ENCODE measurements around the gene C19orf12. TPM values are rescaled to one million over a fixed set of nuclear protein-coding genes. Genes with fewer than 3 reads are reported as not detected.

C19orf12 gene
- total RNA-seq, 1 experiment from 2014 or later: 10.0 TPM

GRCh38 chr19:29727906-29728305 lies 12.8 kb upstream of the C19orf12 start (continued):
- TF ChIP-seq ATF3 (IDR thresholded peaks at IDR 0.05) (no peak), SIN3A (IDR thresholded peaks at IDR 0.05; ENCODE audit: low read depth) (no peak), ZNF274 (IDR thresholded peaks at IDR 0.05; ENCODE audit: low read depth, low read length) (no peak), YY1 (IDR thresholded peaks at IDR 0.05; ENCODE audit: extremely low read depth, insufficient replicate concordance, low read depth, low read length) (no peak), SRF (IDR thresholded peaks at IDR 0.05; ENCODE audit: low read depth) (no peak), ELF1 (IDR thresholded peaks at IDR 0.05; ENCODE audit: borderline replicate concordance, low read depth) (no peak)

- no peak overlapping the region for H3K4me2 ChIP-seq (ENCODE audit: low read length)
- no peak overlapping the region for H2AFZ ChIP-seq (ENCODE audit: low read depth, low read length, poor library complexity, severe bottlenecking)
- no peaks in the 10 kb centered on the region for H3K36me3 ChIP-seq (ENCODE audit: control insufficient read depth in 1 of 2, insufficient read depth in 2 of 2, low read length in 2 of 2)
- intact Hi-C loops (cut with micrococcal nuclease): no loop called here
- CTCF ChIA-PET: interaction anchor here (1.9 kb wide), 1 partner anchor 8 kb away, joined by 10 read pairs; no protein-coding TSS in a partner anchor
- POLR2A ChIA-PET: no interaction called here
- H3K9me2 ChIP-seq (ENCODE audit: insufficient read depth): no peaks in the 10 kb centered on the region
- no peaks in the 10 kb centered on the region for H4K20me1 ChIP-seq (ENCODE audit: insufficient read depth)
- DNase-seq (ENCODE audit: low read depth, low spot score): no peak
- no peak for ATAC-seq
- H3K9ac ChIP-seq (ENCODE audit: low read length): no peak overlapping the region
- TF ChIP-seq EZH2phosphoT487 (IDR thresholded peaks at IDR 0.05; ENCODE audit: borderline replicate concordance): no peak
- no peak for TF ChIP-seq POLR2AphosphoS5 (IDR thresholded peaks at IDR 0.05; ENCODE audit: low read depth, low read length)
- RAD21 ChIA-PET (ENCODE audit: low non-redundant PET in 1 of 2, low total read pairs in 2 of 2, uncharacterized antibody in 2 of 2, unreplicated experiment in 2 of 2): no interaction called here
- H3K79me2 ChIP-seq (ENCODE audit: insufficient read depth, low read length): no peaks in the 10 kb centered on the region
- no peaks in the 10 kb centered on the region for H3K4me1 ChIP-seq (ENCODE audit: control insufficient read depth in 1 of 2, insufficient read depth in 2 of 2, low read length in 2 of 2)
- H3K9me3 ChIP-seq (ENCODE audit: control insufficient read depth in 1 of 2, insufficient read depth in 1 of 2, low read depth in 1 of 2, low read length in 2 of 2): no peaks in the 10 kb centered on the region
- H3K4me3 ChIP-seq (replicated peaks in 1 of 2; ENCODE audit: low read depth in 1 of 2, low read length in 2 of 2): no peak overlapping the region
- no peaks in the 10 kb centered on the region for H3K27me3 ChIP-seq (ENCODE audit: insufficient read depth, low read length)
- H3K27ac ChIP-seq (ENCODE audit: low read depth, low read length): no peak overlapping the region
- no TSS peak for BruUV-seq (replicated peaks)
These were observed 9.7 kb upstream of the C19orf12 start for GRCh38 chr19:29724746-29725145.

- ChIA-PET RAD21 (ENCODE audit: low non-redundant PET in 1 of 2, low total read pairs in 2 of 2, uncharacterized antibody in 2 of 2, unreplicated experiment in 2 of 2) (no interaction called here), CTCF (no interaction called here), POLR2A (no interaction called here)
- H3K4me1 ChIP-seq (ENCODE audit: control insufficient read depth in 1 of 2, insufficient read depth in 2 of 2, low read length in 2 of 2): no peaks in the 10 kb centered on the region
- no TSS peak for BruUV-seq (replicated peaks)
- H3K4me3 ChIP-seq (replicated peaks in 1 of 2; ENCODE audit: low read depth in 1 of 2, low read length in 2 of 2): no peak overlapping the region
- no peak for DNase-seq (ENCODE audit: low read depth, low spot score)
- intact Hi-C loops (cut with micrococcal nuclease): no loop called here
- no peak overlapping the region for H3K4me2 ChIP-seq (ENCODE audit: low read length)
- H3K27ac ChIP-seq (ENCODE audit: low read depth, low read length): no peak overlapping the region
- H3K9ac ChIP-seq (ENCODE audit: low read length): no peak overlapping the region
- H3K79me2 ChIP-seq (ENCODE audit: insufficient read depth, low read length): no peaks in the 10 kb centered on the region
- H3K9me2 ChIP-seq (ENCODE audit: insufficient read depth): no peaks in the 10 kb centered on the region
- TF ChIP-seq SIN3A (IDR thresholded peaks at IDR 0.05; ENCODE audit: low read depth) (no peak), ZBTB33 (IDR thresholded peaks at IDR 0.05; ENCODE audit: extremely low read depth, insufficient replicate concordance, low read length) (no peak), CEBPB (IDR thresholded peaks at IDR 0.05; ENCODE audit: low read depth) (no peak), YY1 (IDR thresholded peaks at IDR 0.05; ENCODE audit: extremely low read depth, insufficient replicate concordance, low read depth, low read length) (no peak), POLR2A (IDR thresholded peaks at IDR 0.05; ENCODE audit: borderline replicate concordance, extremely low read depth, insufficient read depth, insufficient read length) (no peak), ZFX (IDR thresholded peaks at IDR 0.05) (no peak), ATF3 (IDR thresholded peaks at IDR 0.05) (no peak), TCF7L2 (IDR thresholded peaks at IDR 0.05; ENCODE audit: borderline replicate concordance, extremely low read depth, insufficient read depth, insufficient read length) (no peak)
- H3K27me3 ChIP-seq (ENCODE audit: insufficient read depth, low read length): no peaks in the 10 kb centered on the region
- no peaks in the 10 kb centered on the region for H3K9me3 ChIP-seq (ENCODE audit: control insufficient read depth in 1 of 2, insufficient read depth in 1 of 2, low read depth in 1 of 2, low read length in 2 of 2)
- no peaks in the 10 kb centered on the region for H4K20me1 ChIP-seq (ENCODE audit: insufficient read depth)
- no peaks in the 10 kb centered on the region for H3K36me3 ChIP-seq (ENCODE audit: control insufficient read depth in 1 of 2, insufficient read depth in 2 of 2, low read length in 2 of 2)
- no peak overlapping the region for H2AFZ ChIP-seq (ENCODE audit: low read depth, low read length, poor library complexity, severe bottlenecking)
- ATAC-seq: no peak
These were observed 9.1 kb upstream of the C19orf12 start for GRCh38 chr19:29724102-29724641.

Measured in HCT116 (cell line).